HG02798 (cell line): ENCODE measurements around the gene DISP3.
"Not testable (repeated sequence)": the region's sequence is repeated elsewhere in the genome, so short reads cannot be mapped to it uniquely, and the experiment has no call there.

Experiments used
- ATAC-seq: cut with Tn5 transposase; IDR thresholded peaks from one replicate; pipeline ENCODE4 v1.9.1; 2021; ENCODE audit warnings: mild to moderate bottlenecking; ENCODE audit not compliant: unreplicated experiment, poor library complexity

Gene DISP3

DNA sequence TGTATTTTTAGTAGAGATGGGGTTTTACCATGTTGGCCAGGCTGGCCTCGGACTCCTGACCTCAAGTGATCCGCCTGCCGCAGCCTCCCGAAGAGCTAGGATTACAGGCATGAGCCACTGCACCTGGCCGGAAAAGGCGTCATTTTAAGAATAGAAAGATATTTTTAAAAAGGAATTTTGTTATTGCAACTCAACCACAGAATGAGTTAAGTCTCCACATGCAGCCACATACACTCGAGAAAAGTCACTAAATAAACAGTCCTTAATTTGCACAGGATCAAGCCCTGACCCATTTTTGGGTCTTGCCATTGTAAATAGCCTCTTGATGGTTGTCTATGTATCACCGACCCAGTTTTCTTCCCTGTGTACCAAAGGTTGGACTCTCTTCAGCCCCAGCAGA lies 89.7 kb downstream of the DISP3 start:
- ATAC-seq, result no peak

- no peak for ATAC-seq
Observed at GRCh38 chr1:11569551-11569950, 90.6 kb downstream of the DISP3 start.

- no peak for ATAC-seq
Observed at GRCh38 chr1:11569954-11570353, 91.0 kb downstream of the DISP3 start.

DNA sequence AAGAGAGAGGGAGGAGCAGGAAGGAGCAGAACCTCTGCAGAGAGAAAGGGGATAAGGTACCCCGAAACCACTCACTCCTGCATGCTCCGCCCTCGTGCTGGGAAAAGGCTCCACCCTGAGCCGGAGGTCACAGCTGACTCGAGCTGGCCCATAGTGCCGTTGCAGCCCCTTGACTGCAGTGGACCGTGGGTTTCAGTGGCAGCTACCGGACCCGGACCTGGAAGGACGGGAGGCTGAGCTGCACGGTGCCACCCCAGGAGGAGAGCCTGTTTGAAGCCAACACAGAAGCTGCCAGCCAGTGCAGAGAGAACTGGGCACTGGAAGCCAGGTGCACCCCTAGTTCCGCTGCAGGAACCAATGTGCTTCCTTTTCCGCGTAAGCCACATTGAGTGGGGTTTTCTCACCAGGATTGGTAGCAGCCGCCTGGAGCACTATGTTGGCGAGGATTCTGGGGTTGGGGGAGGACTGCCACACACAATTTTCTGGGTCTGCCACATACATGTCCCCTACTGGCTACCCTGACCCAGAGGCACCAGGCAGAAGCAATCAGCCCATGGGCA lies 91.9 kb downstream of the DISP3 start:
- no peak for ATAC-seq

- no peak for ATAC-seq
Observed at GRCh38 chr1:11571906-11572616, 93.1 kb downstream of the DISP3 start.

DNA sequence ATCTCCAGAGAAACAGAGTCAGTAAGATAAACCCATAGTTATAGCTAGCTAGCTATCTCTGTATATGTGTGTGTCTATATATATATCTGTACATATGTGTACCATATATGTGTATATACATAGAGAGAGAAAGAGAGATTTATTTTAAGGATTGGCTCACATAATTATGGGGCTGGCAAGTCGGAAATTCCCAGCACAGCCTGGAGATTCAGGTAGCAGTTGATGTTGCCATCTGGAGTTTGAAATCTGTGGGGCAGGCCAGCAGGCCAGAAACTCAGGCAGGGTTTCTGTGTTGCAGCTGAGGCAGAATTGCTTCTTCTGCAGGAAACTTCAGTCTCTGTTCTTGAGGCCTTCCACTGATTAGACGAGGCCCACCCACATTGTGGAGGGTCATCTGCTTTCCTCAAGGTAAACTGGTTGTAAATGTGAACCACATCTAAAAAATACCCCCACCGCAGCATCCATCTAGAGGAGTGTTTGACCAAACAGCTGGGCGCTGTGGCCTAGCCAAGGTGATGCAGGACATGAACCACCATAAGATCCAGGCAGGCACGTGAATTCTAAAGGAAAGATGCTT lies 94.2 kb downstream of the DISP3 start:
- ATAC-seq, result no peak

- ATAC-seq, result no peak
Observed at GRCh38 chr1:11575553-11575952, 96.6 kb downstream of the DISP3 start.

DNA sequence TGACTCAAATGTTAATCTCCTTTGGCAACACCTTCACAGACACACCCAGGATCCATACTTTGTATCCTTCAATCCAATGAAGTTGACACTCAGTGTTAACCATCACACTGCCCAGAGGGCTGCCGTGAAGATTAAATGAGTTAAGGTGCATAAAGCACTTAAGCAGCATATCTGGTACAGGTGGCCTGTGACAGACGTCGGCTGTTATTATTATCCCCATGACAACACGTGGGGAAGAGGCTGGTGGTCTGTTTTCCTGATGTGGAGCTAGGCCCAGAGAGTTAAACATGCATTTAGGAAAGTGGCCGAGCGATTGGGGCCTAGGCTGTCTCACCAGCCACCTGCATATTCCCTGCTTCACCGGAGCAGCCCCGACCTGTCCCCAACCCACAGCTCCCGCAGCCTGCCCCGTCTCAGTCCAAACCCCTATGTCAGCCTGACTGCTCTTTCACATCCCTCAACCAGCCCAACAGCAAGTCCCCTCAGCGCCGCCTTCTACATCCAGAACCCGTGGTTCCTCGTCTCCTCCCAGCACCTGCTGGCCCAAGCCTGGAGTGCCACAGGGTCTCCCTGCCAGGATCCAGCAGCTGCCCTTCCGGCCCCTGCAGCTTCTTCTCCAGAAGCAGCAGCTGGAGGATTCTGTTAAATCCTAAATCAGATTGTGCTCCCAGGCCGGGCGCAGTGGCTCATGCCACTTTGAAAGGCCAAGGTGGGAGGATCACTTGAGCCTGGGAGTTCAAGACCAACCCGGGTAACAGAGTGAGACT lies 97.3 kb downstream of the DISP3 start:
- no peak for ATAC-seq

- ATAC-seq, result no peak
Observed at GRCh38 chr1:11578004-11578403, 99.0 kb downstream of the DISP3 start.

GRCh38 chr1:11579506-11579905 lies 100.6 kb downstream of the DISP3 start:
- no peak for ATAC-seq

- not testable (repeated sequence) for ATAC-seq
Observed at GRCh38 chr1:11580049-11580448, 101.1 kb downstream of the DISP3 start.

- no peak for ATAC-seq
Observed at GRCh38 chr1:11581445-11581991, 102.6 kb downstream of the DISP3 start.

DNA sequence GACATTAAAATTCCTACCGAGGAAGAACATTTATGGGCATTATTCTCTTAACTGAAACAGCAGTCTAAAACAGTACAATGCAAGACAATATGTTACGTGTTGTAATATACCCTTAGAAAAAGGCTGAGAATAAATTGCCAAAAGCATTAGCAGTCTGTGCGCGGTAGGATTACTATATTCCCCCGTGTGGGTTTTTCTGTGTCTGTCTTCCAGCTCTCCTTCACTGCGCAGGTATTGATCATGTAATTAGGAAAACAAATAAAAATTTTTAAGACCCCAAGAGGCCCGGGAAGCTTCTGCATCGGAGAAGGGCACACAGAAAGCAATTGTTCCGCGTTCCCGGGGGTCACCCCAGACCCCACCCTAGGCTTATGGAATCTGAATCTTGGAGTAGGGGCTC lies 106.4 kb downstream of the DISP3 start:
- no peak for ATAC-seq
